Endodermal cell (in vitro differentiated cells): ENCODE data around the gene HOXC9. TPM values are rescaled to one million over a fixed set of nuclear protein-coding genes. Genes with fewer than 3 reads are reported as not detected.
"Not testable (repeated sequence)": the region's sequence is repeated elsewhere in the genome, so short reads cannot be mapped to it uniquely, and the experiment has no call there.

Source experiments
- DNase-seq: peaks from one replicate; pipeline ENCODE4 v3.0.0-alpha.2; 2017
- H3K27ac ChIP-seq: 2 replicates; pipeline ENCODE4 v1.5.1; 2013; ENCODE audit warnings: mild to moderate bottlenecking, low read depth, low read length, moderate library complexity
- H3K27me3 ChIP-seq: 2 replicates; pipeline ENCODE4 v1.6.1; 2013; ENCODE audit warnings: mild to moderate bottlenecking, low read length, moderate library complexity; ENCODE audit not compliant: insufficient read depth, control insufficient read depth, poor library complexity, severe bottlenecking
- H3K36me3 ChIP-seq: 2 replicates; pipeline ENCODE4 v1.7.0; 2013; ENCODE audit warnings: mild to moderate bottlenecking, low read length, moderate library complexity; ENCODE audit not compliant: control insufficient read depth, insufficient read depth
- H3K4me1 ChIP-seq: one replicate; pipeline ENCODE4 v1.7.0; 2013; ENCODE audit warnings: low read length; ENCODE audit not compliant: control insufficient read depth, insufficient read depth
- H3K4me3 ChIP-seq: 2 replicates; pipeline ENCODE4 v1.5.1; 2013; ENCODE audit warnings: mild to moderate bottlenecking, low read length, moderate library complexity
- H3K9ac ChIP-seq: 2 replicates; pipeline ENCODE4 v1.6.1; 2013; ENCODE audit warnings: mild to moderate bottlenecking, low read length, moderate library complexity; ENCODE audit not compliant: poor library complexity, severe bottlenecking; ENCODE audit errors: extremely low read depth
- H3K9me3 ChIP-seq: 2 replicates; pipeline ENCODE4 v1.6.1; 2013; ENCODE audit warnings: mild to moderate bottlenecking, low read length, moderate library complexity; ENCODE audit not compliant: control insufficient read depth
- H3K27ac Mint-ChIP-seq: 2 replicates; pipeline ENCODE4 v1.8.0; 2020; ENCODE audit warnings: mixed read lengths
- H3K27me3 Mint-ChIP-seq: 2 replicates; pipeline ENCODE4 v1.8.0; 2021; ENCODE audit warnings: mild to moderate bottlenecking, mixed read lengths; ENCODE audit not compliant: insufficient read depth
- H3K36me3 Mint-ChIP-seq: 2 replicates; pipeline ENCODE4 v1.8.0; 2020; ENCODE audit warnings: low read depth, mixed read lengths
- H3K4me1 Mint-ChIP-seq: 2 replicates; pipeline ENCODE4 v1.8.0; 2020; ENCODE audit warnings: mixed read lengths
- H3K4me3 Mint-ChIP-seq: 2 replicates; pipeline ENCODE4 v1.8.0; 2020; ENCODE audit warnings: mild to moderate bottlenecking, moderate library complexity, mixed read lengths
- H3K9me3 Mint-ChIP-seq: 2 replicates; pipeline ENCODE4 v1.8.0; 2020; ENCODE audit warnings: mild to moderate bottlenecking, mixed read lengths
- CTCF ChIP-seq: fragments of 200-600 bp; sonication (generic); conservative IDR thresholded peaks from 2 replicates; pipeline ENCODE4 v1.5.0; 2021; ENCODE audit warnings: antibody characterized with exemption, mild to moderate bottlenecking
- WGBS, 2 experiments: methylation state at CpG; one replicate each; pipeline versions ENCODE4 v1.1.5 to v1.1.7; 2013; ENCODE audit warnings: missing lambda C conversion rate in 2 of 2, mixed read lengths in 1 of 2; ENCODE audit not compliant: insufficient coverage in 1 of 2, insufficient read length in 1 of 2; 5-methylcytosine and 5-hydroxymethylcytosine counted together
- total RNA-seq, 2 donors: library from RNA; stranded (reverse); fragmentation: NEBNext Ultra II Directional in 1 of 2; extraction: Animal tissue kit (Norgen Biotek cat#: 25700) in 1 of 2; gene quantifications; 2 replicates in 1 of 2; 3 replicates in 1 of 2; pipeline ENCODE4 v1.2.1, GENCODE V29; 2021

HOXC9 gene
- total RNA-seq, 2 donors from 2014 or later: not detected

GRCh38 chr12:54041097-54041690 is 41.2 kb downstream of the HOXC9 start:
- Histone ChIP-seq H3K9me3 (peaks cover 10% of the 10 kb centered on the region), H3K9ac (no peak overlapping the region), H3K4me1 (no peaks in the 10 kb centered on the region), H3K27me3 (peaks cover 100% of the 10 kb centered on the region), H3K36me3 (no peaks in the 10 kb centered on the region), H3K27ac (no peak overlapping the region), H3K4me3 (no peak overlapping the region)
- H3K27ac Mint-ChIP-seq: no peak overlapping the region
- 25 to 56% methylated on average over 1 to 2 of the region's 2 CpGs for WGBS, 2 experiments
- DNase-seq: no peak
- peaks cover 100% of the 10 kb centered on the region for H3K27me3 Mint-ChIP-seq
- TF ChIP-seq CTCF: no peak
- peaks cover 9% of the 10 kb centered on the region for H3K9me3 Mint-ChIP-seq
- H3K36me3 Mint-ChIP-seq: no peaks in the 10 kb centered on the region
- H3K4me3 Mint-ChIP-seq: no peak overlapping the region
- H3K4me1 Mint-ChIP-seq: no peaks in the 10 kb centered on the region

GRCh38 chr12:54042033-54042432 is 42.1 kb downstream of the HOXC9 start:
- H3K27ac Mint-ChIP-seq, H3K27ac ChIP-seq, H3K4me1 Mint-ChIP-seq, H3K4me3 Mint-ChIP-seq, H3K9ac ChIP-seq, H3K4me1 ChIP-seq, H3K9me3 Mint-ChIP-seq, H3K36me3 ChIP-seq, DNase-seq, H3K36me3 Mint-ChIP-seq, H3K4me3 ChIP-seq: not testable (repeated sequence)
- Histone ChIP-seq H3K27me3 (peaks cover 100% of the 10 kb centered on the region), H3K9me3 (peaks cover 10% of the 10 kb centered on the region)
- peaks cover 100% of the 10 kb centered on the region for H3K27me3 Mint-ChIP-seq
- WGBS, 2 experiments: 52 to 54% methylated on average over 5 to 6 of the region's 6 CpGs

GRCh38 chr12:54042970-54043853 is 43.3 kb downstream of the HOXC9 start:
- no peak overlapping the region for H3K4me3 ChIP-seq
- peaks cover 9% of the 10 kb centered on the region for H3K9me3 Mint-ChIP-seq
- peaks cover 100% of the 10 kb centered on the region for H3K27me3 Mint-ChIP-seq
- 35 to 44% methylated on average over 4 to 6 of the region's 6 CpGs for WGBS, 2 experiments
- H3K4me1 ChIP-seq: no peaks in the 10 kb centered on the region
- no peak for DNase-seq
- no peak for TF ChIP-seq CTCF
- H3K27ac Mint-ChIP-seq: no peak overlapping the region
- H3K27me3 ChIP-seq: peaks cover 100% of the 10 kb centered on the region
- peaks cover 10% of the 10 kb centered on the region for H3K9me3 ChIP-seq
- H3K4me1 Mint-ChIP-seq: peaks cover 3% of the 10 kb centered on the region
- H3K4me3 Mint-ChIP-seq: no peak overlapping the region
- H3K9ac ChIP-seq: no peak overlapping the region
- no peak overlapping the region for H3K27ac ChIP-seq
- H3K36me3 ChIP-seq: no peaks in the 10 kb centered on the region
- no peaks in the 10 kb centered on the region for H3K36me3 Mint-ChIP-seq
